B cell (primary cell): ENCODE data around the gene CDK5RAP3. TPM values are rescaled to one million over a fixed set of nuclear protein-coding genes. Genes with fewer than 3 reads are reported as not detected.

ENCODE experiments used
- ATAC-seq: fragments of 200-7000 bp; cut with Tn5 transposase; one replicate; pipeline ENCODE4 v1.10.0; 2021; ENCODE audit warnings: low read depth, mild to moderate bottlenecking, moderate number of reproducible peaks, moderate library complexity
- CTCF ChIA-PET: fragments of 350-600 bp; sonication (Branson Sonifier 250); formaldehyde crosslinking; loops from one replicate; lab custom pipeline; 2021; ENCODE audit warnings: antibody characterized with exemption, inconsistent platforms; lab: Charles Lee
- POLR2A ChIA-PET: fragments of 350-600 bp; sonication (Branson Sonifier 250); formaldehyde crosslinking; loops from one replicate; lab custom pipeline; 2021; ENCODE audit warnings: antibody characterized with exemption; lab: Charles Lee
- DNase-seq: peaks from one replicate; pipeline ENCODE4 v3.0.0; 2013
- H2AFZ ChIP-seq: 2 replicates; pipeline ENCODE4 v1.6.1; 2012; ENCODE audit warnings: mild to moderate bottlenecking, low read depth, low read length; ENCODE audit not compliant: insufficient read depth, poor library complexity, severe bottlenecking
- H3K27ac ChIP-seq, 2 donors: 1 replicate in 1 of 2; 2 replicates in 1 of 2; pipeline ENCODE4 v1.5.1; 2012 to 2013; ENCODE audit warnings: low read length in 2 of 2, mild to moderate bottlenecking in 2 of 2, moderate library complexity in 1 of 2
- H3K27me3 ChIP-seq, 4 experiments: fragments of 200-600 bp in 1 of 4; sonication (generic) in 1 of 4; replicated peaks in 1 of 4; 1 replicate in 2 of 4; 2 replicates in 2 of 4; pipeline versions ENCODE4 v1.6.1 to v1.7.0; 2013 to 2016; ENCODE audit warnings: low read length in 3 of 4, mild to moderate bottlenecking in 2 of 4, mixed read lengths in 1 of 4, moderate library complexity in 1 of 4; ENCODE audit not compliant: insufficient read depth in 4 of 4, control insufficient read depth in 3 of 4; ENCODE audit errors: control extremely low read depth in 1 of 4
- H3K36me3 ChIP-seq, 2 experiments: replicated peaks in 1 of 2; 1 replicate in 1 of 2; 2 replicates in 1 of 2; pipeline versions ENCODE4 v1.6.1 to v1.7.1; 2013; ENCODE audit warnings: low read length in 1 of 2; ENCODE audit not compliant: insufficient read depth in 2 of 2, control insufficient read depth in 1 of 2; ENCODE audit errors: control extremely low read depth in 1 of 2, extremely low read depth in 1 of 2
- H3K4me1 ChIP-seq, 2 donors: fragments of 200-600 bp in 1 of 2; sonication (generic) in 1 of 2; 1 replicate in 1 of 2; 2 replicates in 1 of 2; pipeline versions ENCODE4 v1.5.1 to v1.6.1; 2013 to 2017; ENCODE audit warnings: low read length in 2 of 2; ENCODE audit not compliant: control insufficient read depth in 2 of 2, insufficient read depth in 2 of 2
- H3K4me2 ChIP-seq: replicated peaks from 2 replicates; pipeline ENCODE3; 2012; ENCODE audit warnings: mild to moderate bottlenecking, low read depth, low read length; ENCODE audit not compliant: poor library complexity, severe bottlenecking
- H3K4me3 ChIP-seq, 5 experiments: fragments of 200-600 bp in 1 of 5; sonication (generic) in 1 of 5; 1 replicate in 3 of 5; 2 replicates in 2 of 5; pipeline versions ENCODE4 v1.5.1 to v1.7.0; 2011 to 2016; ENCODE audit warnings: low read length in 4 of 5, mild to moderate bottlenecking in 4 of 5, low read depth in 2 of 5, control low read depth in 1 of 5, moderate library complexity in 1 of 5; ENCODE audit not compliant: insufficient read depth in 1 of 5; ENCODE audit errors: control extremely low read depth in 1 of 5, extremely low read depth in 1 of 5
- H3K79me2 ChIP-seq: fragments of 200-600 bp; sonication (generic); one replicate; pipeline ENCODE4 v1.6.0; 2016; ENCODE audit warnings: low read length; ENCODE audit not compliant: control insufficient read depth, insufficient read depth
- H3K9ac ChIP-seq: fragments of 200-600 bp; sonication (generic); 2 replicates; pipeline ENCODE4 v1.6.1; 2017; ENCODE audit warnings: mild to moderate bottlenecking, low read length, moderate library complexity
- H3K9me3 ChIP-seq, 3 donors: one replicate each; pipeline versions ENCODE4 v1.6.1 to v1.7.1; 2013; ENCODE audit warnings: low read length in 2 of 3; ENCODE audit not compliant: control insufficient read depth in 2 of 3, insufficient read depth in 1 of 3; ENCODE audit errors: control extremely low read depth in 1 of 3
- H4K20me1 ChIP-seq: 2 replicates; pipeline ENCODE4 v1.6.0; 2012; ENCODE audit warnings: mild to moderate bottlenecking, low read length; ENCODE audit not compliant: insufficient read depth, control insufficient read depth, poor library complexity, severe bottlenecking
- H3K27ac Mint-ChIP-seq: one replicate; pipeline ENCODE4 v1.8.0; 2021; ENCODE audit warnings: mixed read lengths
- H3K27me3 Mint-ChIP-seq: one replicate; pipeline ENCODE4 v1.8.0; 2021; ENCODE audit warnings: mixed read lengths
- H3K4me1 Mint-ChIP-seq: one replicate; pipeline ENCODE4 v1.8.0; 2021; ENCODE audit warnings: mixed read lengths
- H3K4me3 Mint-ChIP-seq: one replicate; pipeline ENCODE4 v1.8.0; 2021; ENCODE audit warnings: mixed read lengths
- H3K9me3 Mint-ChIP-seq: one replicate; pipeline ENCODE4 v1.8.0; 2022; ENCODE audit warnings: mixed read lengths; ENCODE audit not compliant: insufficient read depth
- CTCF ChIP-seq: fragments of 200-600 bp; IDR thresholded peaks from one replicate; pipeline ENCODE4 v1.8.0; 2022; ENCODE audit warnings: antibody characterized with exemption, mild to moderate bottlenecking
- EZH2 ChIP-seq: IDR thresholded peaks from 2 replicates; pipeline ENCODE4 v1.6.1; 2012; ENCODE audit warnings: borderline replicate concordance, low read depth, mild to moderate bottlenecking, moderate library complexity, low read length; ENCODE audit not compliant: insufficient read depth, poor library complexity, severe bottlenecking
- WGBS: methylation state at CpG from one replicate; pipeline ENCODE4 v1.1.5; 2013; ENCODE audit warnings: missing lambda C conversion rate; ENCODE audit not compliant: insufficient coverage; 5-methylcytosine and 5-hydroxymethylcytosine counted together
- intact Hi-C: fragments of 100-400 bp; cut with micrococcal nuclease; formaldehyde crosslinking; loops from one replicate; pipeline ENCODE4 v1.10.0; 2022
- polyA plus RNA-seq: library from polyadenylated mRNA; depleted of rRNA; stranded (reverse); fragments of >200 nt; gene quantifications from 2 replicates; pipeline ENCODE4 v1.2.3, GENCODE V29; 2012
- total RNA-seq, 2 donors: library from RNA; stranded (reverse); fragments of 120-200 nt in 1 of 2; gene quantifications; 1 replicate in 1 of 2; 2 replicates in 1 of 2; pipeline versions ENCODE4 v1.2.3 to v1.2.4, GENCODE V29; 2013 to 2022

CDK5RAP3 gene
- total and polyA plus RNA-seq, 2 donors (not counting 1 experiment from before 2014, with no cell fraction given), result 417 to 728 TPM

- 100% methylated on average over 5 of the region's 5 CpGs for WGBS
These were observed 35.0 kb upstream of the CDK5RAP3 start for GRCh38 chr17:47935961-47936360.

GRCh38 chr17:47937941-47938340 is 33.0 kb upstream of the CDK5RAP3 start:
- ChIA-PET CTCF (interaction anchor here (0.6 to 1.7 kb wide), 3 partner anchors 9 to 48 kb away, joined by 3 to 8 read pairs (median 6); no protein-coding TSS in a partner anchor), POLR2A (no interaction called here)
- no peak overlapping the region for H2AFZ ChIP-seq
- ATAC-seq (no peak), DNase-seq (no peak)
- no peaks in the 10 kb centered on the region for H3K27me3 ChIP-seq
- H3K27ac Mint-ChIP-seq, result no peak overlapping the region
- no peaks in the 10 kb centered on the region for H3K9me3 Mint-ChIP-seq
- no peaks in the 10 kb centered on the region for H3K9me3 ChIP-seq
- no peak overlapping the region for H3K4me2 ChIP-seq
- H3K27me3 Mint-ChIP-seq, result no peaks in the 10 kb centered on the region
- WGBS, result 76% methylated on average over 4 of the region's 5 CpGs
- H3K27ac ChIP-seq, result no peak overlapping the region
- peaks cover 23% of the 10 kb centered on the region for H3K4me1 Mint-ChIP-seq
- H3K4me3 ChIP-seq, result no peak overlapping the region
- TF ChIP-seq EZH2 (no peak), CTCF (no peak)
- no peak overlapping the region for H3K9ac ChIP-seq
- H4K20me1 ChIP-seq, result no peaks in the 10 kb centered on the region
- H3K36me3 ChIP-seq, result no peaks in the 10 kb centered on the region
- peaks cover 9% of the 10 kb centered on the region for H3K79me2 ChIP-seq
- intact Hi-C loops, result no loop called here
- H3K4me3 Mint-ChIP-seq, result no peak overlapping the region
- peaks cover 11 to 17% of the 10 kb centered on the region in 2 donors for H3K4me1 ChIP-seq

More at GRCh38 chr17:47935961-47936360, 35.0 kb upstream of the CDK5RAP3 start:
- Histone ChIP-seq H4K20me1 (no peaks in the 10 kb centered on the region), H2AFZ (no peak overlapping the region), H3K9me3 (no peaks in the 10 kb centered on the region), H3K4me1 (peaks cover 3 to 5% of the 10 kb centered on the region in 2 donors), H3K27me3 (no peaks in the 10 kb centered on the region), H3K4me3 (no peak overlapping the region), H3K27ac (no peak overlapping the region), H3K4me2 (no peak overlapping the region), H3K9ac (no peak overlapping the region), H3K79me2 (peaks cover 4% of the 10 kb centered on the region), H3K36me3 (no peaks in the 10 kb centered on the region)
- DNase-seq, result no peak
- Mint-ChIP-seq H3K4me1 (peaks cover 6% of the 10 kb centered on the region), H3K4me3 (no peak overlapping the region), H3K27me3 (no peaks in the 10 kb centered on the region), H3K9me3 (no peaks in the 10 kb centered on the region), H3K27ac (no peak overlapping the region)
- ATAC-seq, result no peak
- TF ChIP-seq EZH2 (no peak), CTCF (no peak)
- intact Hi-C loops, result no loop called here
- POLR2A ChIA-PET, result no interaction called here
- CTCF ChIA-PET, result interaction anchor here (1.0 to 1.4 kb wide), 2 partner anchors 11 to 14 kb away, joined by 3 to 5 read pairs; no protein-coding TSS in a partner anchor
